ENCODE measurements around the gene PRKAG1.

PRKAG1 gene

GRCh38 chr12:49019443-49020324 lies 1.1 kb upstream of the PRKAG1 start:
- Histone ChIP-seq H3K36me3 (replicated peaks; ENCODE audit: insufficient read depth, low read length) (no peaks in the 10 kb centered on the region), H3K4me1 (ENCODE audit: low read length) (0 out of 2 replicates have a peak, but pooled peaks cover 3% of the 10 kb centered on the region), H3F3A (ENCODE audit: insufficient read depth, low read length) (peaks cover 18% of the 10 kb centered on the region), H3K4me2 (ENCODE audit: low read depth, low read length) (peak overlapping the region; percentile 81; the same call in 1 of the 2 replicates), H4K20me1 (ENCODE audit: insufficient read depth, low read length) (no peaks in the 10 kb centered on the region), H3K9ac (ENCODE audit: low read length) (peak overlapping the region; percentile 89; the same call in 1 of the 2 replicates), H3K27ac (ENCODE audit: low read length) (peak overlapping the region; percentile 84; the same call in 1 of the 2 replicates), H3K4me3 (ENCODE audit: low read length) (no peak overlapping the region), H3K9me2 (replicated peaks; ENCODE audit: insufficient read depth, low read length) (no peaks in the 10 kb centered on the region), H3K27me3 (replicated peaks; ENCODE audit: insufficient read depth, low read length) (no peaks in the 10 kb centered on the region), H3K79me2 (ENCODE audit: low read length) (peaks cover 28% of the 10 kb centered on the region), H2AFZ (ENCODE audit: low read length) (no peak overlapping the region), H3K9me3 (replicated peaks; ENCODE audit: insufficient read depth, low read length) (no peaks in the 10 kb centered on the region)
- DNase-seq, result peak; percentile 46
- TF ChIP-seq EZH2 (optimal IDR thresholded peaks at IDR 0.05; ENCODE audit: low read depth, low read length) (no peak), CTCF (IDR thresholded peaks at IDR 0.05; ENCODE audit: low read length) (peak; percentile 40), EZH2phosphoT487 (IDR thresholded peaks at IDR 0.05; ENCODE audit: low read length) (no peak)

GRCh38 chr12:49019120-49019430 lies 499 bp upstream of the PRKAG1 start:
- no peaks in the 10 kb centered on the region for H3K36me3 ChIP-seq (replicated peaks; ENCODE audit: insufficient read depth, low read length)
- no peaks in the 10 kb centered on the region for H3K9me2 ChIP-seq (replicated peaks; ENCODE audit: insufficient read depth, low read length)
- peaks cover 18% of the 10 kb centered on the region for H3F3A ChIP-seq (ENCODE audit: insufficient read depth, low read length)
- H3K9ac ChIP-seq (ENCODE audit: low read length), result peak overlapping the region; percentile 89
- H2AFZ ChIP-seq (ENCODE audit: low read length), result peak overlapping the region; percentile 51
- H4K20me1 ChIP-seq (ENCODE audit: insufficient read depth, low read length), result no peaks in the 10 kb centered on the region
- H3K4me1 ChIP-seq (ENCODE audit: low read length), result 0 out of 2 replicates have a peak, but pooled peaks cover 3% of the 10 kb centered on the region
- peak overlapping the region; percentile 80 for H3K4me3 ChIP-seq (ENCODE audit: low read length)
- no peaks in the 10 kb centered on the region for H3K27me3 ChIP-seq (replicated peaks; ENCODE audit: insufficient read depth, low read length)
- peak overlapping the region; percentile 84 for H3K27ac ChIP-seq (ENCODE audit: low read length)
- H3K4me2 ChIP-seq (ENCODE audit: low read depth, low read length), result peak overlapping the region; percentile 81
- DNase-seq, result no peak
- H3K79me2 ChIP-seq (ENCODE audit: low read length), result peaks cover 34% of the 10 kb centered on the region
- TF ChIP-seq EZH2 (optimal IDR thresholded peaks at IDR 0.05; ENCODE audit: low read depth, low read length), result no peak
- H3K9me3 ChIP-seq (replicated peaks; ENCODE audit: insufficient read depth, low read length), result no peaks in the 10 kb centered on the region

GRCh38 chr12:49017891-49018260 lies 700 bp downstream of the PRKAG1 start:
- Histone ChIP-seq H3K27me3 (replicated peaks; ENCODE audit: insufficient read depth, low read length) (no peaks in the 10 kb centered on the region), H3K4me1 (ENCODE audit: low read length) (0 out of 2 replicates have a peak, but pooled peaks cover 3% of the 10 kb centered on the region), H3K9ac (ENCODE audit: low read length) (peak overlapping the region; percentile 89), H3K36me3 (replicated peaks; ENCODE audit: insufficient read depth, low read length) (0 out of 2 replicates have a peak, but pooled peaks cover 1% of the 10 kb centered on the region), H4K20me1 (ENCODE audit: insufficient read depth, low read length) (no peaks in the 10 kb centered on the region), H3K4me3 (ENCODE audit: low read length) (peak overlapping the region; percentile 80), H3K27ac (ENCODE audit: low read length) (peak overlapping the region; percentile 84), H2AFZ (ENCODE audit: low read length) (peak overlapping the region; percentile 64), H3K79me2 (ENCODE audit: low read length) (peaks cover 34% of the 10 kb centered on the region), H3K4me2 (ENCODE audit: low read depth, low read length) (peak overlapping the region; percentile 70), H3F3A (ENCODE audit: insufficient read depth, low read length) (peaks cover 18% of the 10 kb centered on the region), H3K9me2 (replicated peaks; ENCODE audit: insufficient read depth, low read length) (no peaks in the 10 kb centered on the region), H3K9me3 (replicated peaks; ENCODE audit: insufficient read depth, low read length) (no peaks in the 10 kb centered on the region)
- TF ChIP-seq EZH2 (optimal IDR thresholded peaks at IDR 0.05; ENCODE audit: low read depth, low read length), result no peak
- TF ChIP-seq CTCF (IDR thresholded peaks at IDR 0.05; ENCODE audit: low read length), result no peak
- TF ChIP-seq EZH2phosphoT487 (IDR thresholded peaks at IDR 0.05; ENCODE audit: low read length), result no peak
- DNase-seq, result no peak

GRCh38 chr12:49015196-49015595 lies 3.4 kb downstream of the PRKAG1 start:
- H3K79me2 ChIP-seq (ENCODE audit: low read length), result peaks cover 34% of the 10 kb centered on the region
- no peak for DNase-seq
- no peak overlapping the region for H3K27ac ChIP-seq (ENCODE audit: low read length)
- H3F3A ChIP-seq (ENCODE audit: insufficient read depth, low read length), result peaks cover 18% of the 10 kb centered on the region
- H4K20me1 ChIP-seq (ENCODE audit: insufficient read depth, low read length), result no peaks in the 10 kb centered on the region
- H3K27me3 ChIP-seq (replicated peaks; ENCODE audit: insufficient read depth, low read length), result no peaks in the 10 kb centered on the region
- no peak overlapping the region for H3K9ac ChIP-seq (ENCODE audit: low read length)
- no peak overlapping the region for H3K4me2 ChIP-seq (ENCODE audit: low read depth, low read length)
- H3K4me3 ChIP-seq (ENCODE audit: low read length), result no peak overlapping the region
- H3K36me3 ChIP-seq (replicated peaks; ENCODE audit: insufficient read depth, low read length), result 0 out of 2 replicates have a peak, but pooled peaks cover 5% of the 10 kb centered on the region
- no peaks in the 10 kb centered on the region for H3K9me2 ChIP-seq (replicated peaks; ENCODE audit: insufficient read depth, low read length)
- 0 out of 2 replicates have a peak, but pooled peaks cover 3% of the 10 kb centered on the region for H3K4me1 ChIP-seq (ENCODE audit: low read length)
- H3K9me3 ChIP-seq (replicated peaks; ENCODE audit: insufficient read depth, low read length), result no peaks in the 10 kb centered on the region
- H2AFZ ChIP-seq (ENCODE audit: low read length), result no peak overlapping the region
- TF ChIP-seq EZH2 (optimal IDR thresholded peaks at IDR 0.05; ENCODE audit: low read depth, low read length), result no peak
- TF ChIP-seq CTCF (IDR thresholded peaks at IDR 0.05; ENCODE audit: low read length), result no peak
- no peak for TF ChIP-seq EZH2phosphoT487 (IDR thresholded peaks at IDR 0.05; ENCODE audit: low read length)
